IPS-20b (cell line): ENCODE measurements around the gene NLRP5.
"Not testable (repeated sequence)": the region's sequence is repeated elsewhere in the genome, so short reads cannot be mapped to it uniquely, and the experiment has no call there.

ENCODE experiments used
- H3K27ac ChIP-seq: one replicate; pipeline ENCODE4 v1.5.1; 2013; ENCODE audit warnings: low read length
- H3K27me3 ChIP-seq: 2 replicates; pipeline ENCODE4 v1.6.1; 2013; ENCODE audit warnings: mild to moderate bottlenecking, low read length, inconsistent platforms; ENCODE audit not compliant: insufficient read depth
- H3K36me3 ChIP-seq: 2 replicates; pipeline ENCODE4 v1.6.1; 2013; ENCODE audit warnings: low read depth, mild to moderate bottlenecking, inconsistent platforms, low read length, moderate library complexity; ENCODE audit not compliant: insufficient read depth
- H3K4me1 ChIP-seq: 2 replicates; pipeline ENCODE4 v1.6.1; 2013; ENCODE audit warnings: mild to moderate bottlenecking, control low read depth, inconsistent platforms, low read length, moderate library complexity; ENCODE audit not compliant: insufficient read depth
- H3K4me3 ChIP-seq: 2 replicates; pipeline ENCODE4 v1.5.1; 2013; ENCODE audit warnings: mild to moderate bottlenecking, low read length, inconsistent platforms
- H3K9ac ChIP-seq: 2 replicates; pipeline ENCODE4 v1.6.1; 2013; ENCODE audit warnings: low read depth, mild to moderate bottlenecking, inconsistent platforms, low read length, moderate library complexity
- H3K9me3 ChIP-seq: 2 replicates; pipeline ENCODE4 v1.6.1; 2013; ENCODE audit warnings: mild to moderate bottlenecking, low read depth, low read length, inconsistent platforms; ENCODE audit not compliant: insufficient read depth

NLRP5 gene

DNA sequence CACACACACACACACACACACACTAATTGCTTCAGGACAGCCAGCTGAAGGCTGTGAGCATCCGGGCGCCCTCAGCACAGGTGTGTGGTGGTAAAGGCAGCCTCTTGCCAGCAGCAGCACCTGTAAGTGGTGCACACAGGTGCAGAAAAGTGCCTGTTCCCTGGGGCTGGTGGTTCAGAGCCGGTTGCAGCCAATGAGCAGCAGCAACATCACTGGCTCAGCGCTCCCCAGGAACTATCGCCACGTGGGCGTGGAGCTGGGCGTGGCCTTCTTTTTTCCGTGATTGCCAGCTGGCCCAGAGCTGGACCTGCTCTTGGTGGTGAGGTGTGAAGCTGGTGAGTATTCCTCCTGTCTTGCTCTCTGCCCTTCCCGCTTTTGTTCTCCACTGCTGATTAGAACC lies at the start of gene NLRP5:
NLRP5 (plus strand) TSS at position 289 of the 400 bp plus-strand sequence.
- H3K4me3 ChIP-seq = no peak within 1 kb of the TSS

DNA sequence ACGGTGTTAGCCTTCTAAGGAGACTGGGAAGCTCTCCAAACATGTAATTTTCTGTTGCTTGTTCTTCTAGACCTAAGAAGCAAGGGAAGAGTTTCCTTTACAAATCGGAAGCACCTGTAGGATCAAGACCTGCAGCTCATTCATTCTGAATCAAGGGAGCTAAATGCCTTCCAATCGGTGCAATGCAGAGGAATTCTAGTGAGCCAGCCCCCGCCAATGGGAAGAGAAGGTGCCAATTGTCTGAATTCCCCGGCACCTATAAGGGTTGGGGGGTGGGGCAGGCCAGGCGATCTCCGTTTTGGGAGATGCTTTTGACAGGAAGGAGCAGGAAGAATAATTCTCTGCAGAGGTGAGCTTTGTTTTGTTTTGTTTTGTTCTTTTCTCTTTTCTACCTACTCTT lies 47.4 kb upstream of the NLRP5 start:
- no peak overlapping the region for H3K27ac ChIP-seq
- no peaks in the 10 kb centered on the region for H3K36me3 ChIP-seq
- no peak overlapping the region for H3K9ac ChIP-seq
- no peak overlapping the region for H3K4me3 ChIP-seq
- no peaks in the 10 kb centered on the region for H3K27me3 ChIP-seq
- peaks cover 84% of the 10 kb centered on the region for H3K9me3 ChIP-seq
- H3K4me1 ChIP-seq = no peaks in the 10 kb centered on the region

More for the DNA sequence above, at the start of gene NLRP5:
- no peak within 1 kb of the TSS for H3K9ac ChIP-seq
- no peaks in the 10 kb centered on the region for H3K4me1 ChIP-seq
- peaks cover 83% of the 10 kb centered on the region for H3K9me3 ChIP-seq
- H3K36me3 ChIP-seq = no peaks in the 10 kb centered on the region
- H3K27ac ChIP-seq = no peak within 1 kb of the TSS
- no peaks in the 10 kb centered on the region for H3K27me3 ChIP-seq

DNA sequence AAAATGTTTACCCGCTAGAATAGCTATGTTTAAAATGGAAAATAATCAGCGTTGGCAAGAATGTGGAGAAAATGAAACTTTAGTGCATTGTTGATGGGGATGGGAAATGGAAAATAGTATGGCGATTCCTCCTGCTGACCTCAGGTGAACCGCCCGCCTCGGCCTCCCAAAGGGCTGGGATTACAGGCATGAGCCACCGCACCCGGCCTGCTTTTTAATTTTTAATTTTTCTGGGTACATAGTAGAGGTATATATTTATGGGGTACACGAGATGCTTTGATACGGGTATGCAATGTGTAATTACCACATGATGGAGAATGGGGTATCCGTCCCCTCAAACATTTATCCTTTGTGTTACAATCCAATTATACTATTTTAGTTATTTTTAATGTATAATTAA lies 46.3 kb upstream of the NLRP5 start:
- H3K9me3 ChIP-seq = peaks cover 78% of the 10 kb centered on the region
- H3K9ac ChIP-seq = no peak overlapping the region
- H3K27me3 ChIP-seq = no peaks in the 10 kb centered on the region
- H3K36me3 ChIP-seq = no peaks in the 10 kb centered on the region
- no peak overlapping the region for H3K4me3 ChIP-seq
- no peaks in the 10 kb centered on the region for H3K4me1 ChIP-seq
- H3K27ac ChIP-seq = no peak overlapping the region

DNA sequence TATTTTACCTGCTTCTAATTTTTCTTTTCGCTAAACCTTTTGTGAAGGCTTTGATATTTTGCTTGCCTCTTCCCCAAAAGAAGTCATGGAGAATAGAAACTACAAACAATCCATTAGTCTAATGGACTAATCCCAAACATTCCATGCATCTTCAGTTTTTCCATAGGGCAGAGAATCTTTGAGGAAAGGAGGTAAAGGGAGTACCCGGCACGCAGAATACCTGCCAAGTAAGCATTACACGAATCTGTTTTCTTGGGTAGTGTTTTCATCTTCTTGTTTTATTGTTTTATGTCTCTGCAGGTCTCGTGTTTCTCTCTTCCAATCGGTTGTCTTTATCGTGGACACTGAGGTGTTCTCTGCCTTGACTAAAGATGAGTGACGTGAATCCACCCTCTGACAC lies 39.0 kb upstream of the NLRP5 start, which contains the start of gene NLRP8:
NLRP8 (plus strand) TSS at position 301 of the 400 bp plus-strand sequence.
- H3K9me3 ChIP-seq = peaks cover 85% of the 10 kb centered on the region
- H3K9ac ChIP-seq = no peak within 1 kb of the TSS
- no peak within 1 kb of the TSS for H3K27ac ChIP-seq
- H3K4me3 ChIP-seq = no peak within 1 kb of the TSS
- no peaks in the 10 kb centered on the region for H3K27me3 ChIP-seq
- no peaks in the 10 kb centered on the region for H3K36me3 ChIP-seq
- no peaks in the 10 kb centered on the region for H3K4me1 ChIP-seq

DNA sequence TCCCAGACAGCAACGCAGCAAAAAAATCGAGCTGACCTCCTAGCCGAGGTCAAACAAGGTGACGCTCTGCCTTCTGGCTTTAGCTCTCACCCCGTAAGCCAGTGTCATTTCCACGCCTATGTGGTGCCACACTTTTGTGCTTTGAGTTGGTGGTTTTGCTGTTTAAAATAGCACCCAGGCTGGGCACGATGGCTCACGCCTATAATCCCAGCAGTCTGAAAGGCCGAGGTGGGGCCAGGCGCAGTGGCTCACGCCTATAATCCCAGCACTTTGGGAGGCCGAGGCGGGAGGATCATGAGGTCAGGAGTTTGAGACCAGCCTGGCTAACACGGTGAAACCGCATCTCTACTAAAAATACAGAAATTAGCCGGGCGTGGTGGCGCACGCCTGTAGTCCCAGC lies 36.0 kb upstream of the NLRP5 start:
- not testable (repeated sequence) for H3K36me3 ChIP-seq, H3K27me3 ChIP-seq, H3K27ac ChIP-seq, H3K9ac ChIP-seq, H3K4me3 ChIP-seq, H3K4me1 ChIP-seq
- peaks cover 82% of the 10 kb centered on the region for H3K9me3 ChIP-seq

DNA sequence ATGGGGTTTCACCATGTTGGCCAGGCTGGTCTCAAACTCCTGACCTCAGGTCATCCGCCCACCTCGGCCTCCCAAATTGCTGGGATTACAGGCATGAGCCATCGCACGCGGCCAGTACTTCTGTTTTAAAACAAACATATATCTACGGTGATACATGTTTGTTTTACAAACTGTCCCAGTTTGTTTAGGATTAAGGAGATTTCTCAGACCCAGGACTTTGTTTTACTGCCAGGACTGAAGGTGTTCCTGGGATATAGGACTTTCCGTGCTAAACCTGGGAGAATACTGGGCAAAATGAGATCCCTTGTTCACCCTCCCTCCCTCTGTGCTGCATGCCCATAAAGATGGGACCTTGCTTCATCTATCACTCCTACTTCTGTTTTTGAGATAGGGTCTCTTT lies 30.1 kb upstream of the NLRP5 start:
- Histone ChIP-seq H3K27me3 (no peaks in the 10 kb centered on the region), H3K27ac (no peak overlapping the region), H3K4me1 (no peaks in the 10 kb centered on the region), H3K9ac (no peak overlapping the region), H3K9me3 (peaks cover 68% of the 10 kb centered on the region), H3K36me3 (no peaks in the 10 kb centered on the region), H3K4me3 (no peak overlapping the region)

DNA sequence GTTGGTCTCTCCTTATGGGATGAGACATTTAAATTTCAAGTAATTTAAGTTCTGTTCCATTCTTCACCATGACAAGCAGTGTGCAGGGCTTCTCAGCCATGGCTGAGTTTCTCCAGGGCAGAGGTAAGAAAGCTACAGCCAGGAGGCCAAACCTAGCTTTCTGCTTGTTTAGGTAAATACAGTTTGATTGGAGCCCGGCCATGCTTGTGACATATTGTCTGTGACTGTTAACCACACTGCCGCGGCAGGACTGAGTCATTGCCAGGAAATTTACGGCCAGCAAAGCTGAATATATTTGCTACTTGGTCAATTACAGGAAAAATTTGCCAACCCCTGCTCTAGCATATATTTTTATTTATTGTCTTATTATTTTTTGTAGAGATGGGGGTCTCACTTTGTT lies 28.2 kb upstream of the NLRP5 start:
- H3K27me3 ChIP-seq = no peaks in the 10 kb centered on the region
- no peaks in the 10 kb centered on the region for H3K4me1 ChIP-seq
- peaks cover 74% of the 10 kb centered on the region for H3K9me3 ChIP-seq
- H3K4me3 ChIP-seq = no peak overlapping the region
- H3K36me3 ChIP-seq = no peaks in the 10 kb centered on the region
- H3K27ac ChIP-seq = no peak overlapping the region
- H3K9ac ChIP-seq = no peak overlapping the region

DNA sequence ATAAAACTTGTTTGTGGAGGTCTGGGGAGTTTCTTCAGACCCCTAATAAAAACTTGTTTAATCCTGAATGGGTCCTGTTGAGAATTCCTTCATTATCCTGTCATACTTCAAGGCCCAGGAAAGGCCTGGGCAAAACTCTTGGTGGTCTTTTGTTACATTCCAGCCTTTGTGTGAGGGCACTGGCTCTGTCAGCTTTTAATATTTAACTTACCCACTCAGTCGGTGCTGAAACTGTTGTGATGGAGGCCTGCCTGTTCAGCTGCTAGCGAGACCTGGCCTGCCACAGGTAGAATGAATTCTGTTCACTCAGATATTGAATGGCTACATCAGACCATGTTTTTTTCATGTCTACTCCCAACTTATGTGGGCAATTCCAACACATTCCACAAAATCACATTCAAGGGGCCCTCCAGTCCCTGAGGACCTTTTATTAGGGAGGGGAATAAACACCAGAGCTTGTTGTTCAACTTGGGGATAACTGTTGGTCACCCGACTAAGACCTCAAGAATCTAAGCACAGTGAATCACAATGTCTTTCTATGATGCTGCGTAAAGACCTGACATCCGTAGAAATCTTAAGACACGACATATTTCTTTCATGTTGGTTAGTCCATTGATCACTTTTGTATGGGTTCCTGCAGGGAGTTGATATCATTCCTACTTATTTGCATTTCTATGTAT lies 26.4 kb upstream of the NLRP5 start:
- Histone ChIP-seq H3K9ac (no peak overlapping the region), H3K27me3 (no peaks in the 10 kb centered on the region), H3K4me3 (no peak overlapping the region), H3K27ac (no peak overlapping the region), H3K9me3 (peaks cover 75% of the 10 kb centered on the region), H3K36me3 (no peaks in the 10 kb centered on the region), H3K4me1 (no peaks in the 10 kb centered on the region)

DNA sequence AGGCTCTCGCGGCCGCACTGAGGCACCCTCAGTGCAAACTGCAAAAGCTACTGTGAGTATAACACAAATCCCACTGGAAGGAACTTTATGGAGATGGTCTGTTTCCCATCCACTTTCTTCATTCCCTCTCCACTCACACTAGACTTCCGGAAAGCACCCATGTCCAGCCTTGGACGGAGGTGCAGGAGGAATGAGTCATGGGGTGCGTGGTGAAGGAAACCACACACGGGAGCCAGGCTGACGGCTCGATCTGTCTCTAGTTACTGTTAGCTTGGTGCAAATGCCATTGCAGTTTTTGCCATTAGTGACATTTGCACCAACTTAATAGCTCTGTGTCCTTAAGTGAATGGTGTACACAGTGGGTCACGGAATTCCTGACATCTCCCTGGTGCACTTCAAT lies 24.4 kb upstream of the NLRP5 start:
- Histone ChIP-seq H3K27ac (no peak overlapping the region), H3K4me3 (no peak overlapping the region), H3K36me3 (no peaks in the 10 kb centered on the region), H3K27me3 (no peaks in the 10 kb centered on the region), H3K9me3 (peaks cover 73% of the 10 kb centered on the region), H3K9ac (no peak overlapping the region), H3K4me1 (no peaks in the 10 kb centered on the region)

DNA sequence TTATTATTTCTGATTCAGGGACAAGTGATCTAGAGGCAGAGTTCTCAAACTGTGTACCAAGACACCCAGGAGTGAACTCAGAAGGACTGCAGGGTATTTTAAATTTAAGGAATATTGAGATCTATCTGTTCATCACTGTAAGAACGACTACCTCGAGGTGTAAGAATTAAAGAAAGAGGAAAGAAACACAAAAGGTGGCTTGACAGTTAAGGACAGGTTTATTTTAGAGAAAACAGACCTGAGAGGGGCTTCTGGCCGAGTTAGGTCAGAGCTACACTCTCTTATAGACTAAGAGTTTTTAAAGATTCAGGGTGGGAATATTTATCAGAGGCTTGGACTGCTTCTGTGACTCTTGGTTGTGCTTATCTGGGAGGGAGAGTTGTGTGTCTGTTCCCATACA lies 12.6 kb upstream of the NLRP5 start:
- Histone ChIP-seq H3K27me3 (no peaks in the 10 kb centered on the region), H3K9me3 (peaks cover 70% of the 10 kb centered on the region), H3K4me3 (no peak overlapping the region), H3K36me3 (no peaks in the 10 kb centered on the region), H3K4me1 (no peaks in the 10 kb centered on the region), H3K9ac (no peak overlapping the region), H3K27ac (no peak overlapping the region)

DNA sequence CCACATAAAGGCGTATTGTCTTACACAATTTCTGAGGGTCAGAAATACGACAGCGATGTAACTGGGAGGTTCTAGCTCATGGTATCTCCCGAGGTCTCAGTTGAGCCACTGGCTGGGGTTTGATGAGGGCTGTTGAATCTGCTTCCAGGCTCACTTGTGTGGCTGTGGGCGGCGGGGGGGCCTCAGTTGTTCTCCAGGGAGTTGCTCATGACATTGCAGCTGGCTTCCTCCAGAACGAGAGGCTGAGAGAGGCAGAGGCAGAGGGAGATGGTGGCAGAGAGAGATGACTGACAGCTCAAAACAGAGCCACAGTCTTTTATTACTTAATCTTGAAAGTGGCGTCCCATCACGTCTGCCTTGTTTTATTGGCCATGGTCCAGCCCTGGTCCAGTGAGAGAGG lies 6.2 kb upstream of the NLRP5 start:
- no peak overlapping the region for H3K4me3 ChIP-seq
- H3K36me3 ChIP-seq = no peaks in the 10 kb centered on the region
- H3K27me3 ChIP-seq = no peaks in the 10 kb centered on the region
- H3K9me3 ChIP-seq = peaks cover 76% of the 10 kb centered on the region
- no peak overlapping the region for H3K9ac ChIP-seq
- H3K4me1 ChIP-seq = no peaks in the 10 kb centered on the region
- H3K27ac ChIP-seq = no peak overlapping the region

DNA sequence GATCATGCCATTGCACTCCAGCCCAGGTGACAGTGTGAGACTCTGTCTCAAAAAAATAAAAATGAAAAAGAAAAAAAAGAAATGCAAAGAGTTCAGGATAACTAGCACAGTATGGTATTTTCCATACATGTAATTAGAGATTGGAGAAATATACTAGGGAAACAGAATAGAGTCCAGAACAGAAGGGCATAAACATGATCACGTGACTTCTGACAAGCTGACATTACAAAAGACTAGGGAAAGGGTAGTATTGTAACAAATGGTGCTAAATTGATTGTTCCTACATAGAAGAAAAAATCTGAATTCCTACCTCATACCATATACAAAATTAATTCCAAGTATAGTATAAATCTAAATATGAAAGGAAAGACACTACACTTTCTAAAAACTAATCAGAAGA lies 1.3 kb upstream of the NLRP5 start:
- Histone ChIP-seq H3K36me3 (no peaks in the 10 kb centered on the region), H3K9me3 (peaks cover 84% of the 10 kb centered on the region), H3K9ac (no peak overlapping the region), H3K4me1 (no peaks in the 10 kb centered on the region), H3K4me3 (no peak overlapping the region), H3K27ac (no peak overlapping the region), H3K27me3 (no peaks in the 10 kb centered on the region)
